ENCODE data around the gene KRT222. TPM values are rescaled to one million over a fixed set of nuclear protein-coding genes. Genes with fewer than 3 reads are reported as not detected.

Gene KRT222
- total RNA-seq, 1 experiment from 2014 or later, result not detected

GRCh38 chr17:40663252-40663651 lies 1.7 kb downstream of the KRT222 start:
- intact Hi-C loops (cut with micrococcal nuclease; ENCODE audit: unreplicated experiment), result no loop called here
- Histone ChIP-seq H3K27ac (ENCODE audit: low read depth, low read length, poor library complexity, severe bottlenecking) (no peak overlapping the region), H3K36me3 (ENCODE audit: insufficient read depth, low read length, poor library complexity, severe bottlenecking) (no peaks in the 10 kb centered on the region), H3K4me3 (ENCODE audit: low read depth, low read length, poor library complexity, severe bottlenecking) (no peak overlapping the region), H3K4me1 (ENCODE audit: insufficient read depth, low read length, poor library complexity, severe bottlenecking) (no peaks in the 10 kb centered on the region), H3K9me3 (ENCODE audit: low read depth, low read length, poor library complexity, severe bottlenecking) (no peaks in the 10 kb centered on the region), H3K27me3 (replicated peaks; ENCODE audit: insufficient read depth, low read depth, low read length, poor library complexity) (no peaks in the 10 kb centered on the region)
- no peak for TF ChIP-seq CTCF (conservative IDR thresholded peaks at IDR 0.05; ENCODE audit: low read depth, low read length)
- TF ChIP-seq EZH2 (IDR thresholded peaks at IDR 0.05; ENCODE audit: borderline replicate concordance, low read depth, low read length, poor library complexity, severe bottlenecking), result no peak
- ChIA-PET CTCF (interaction anchor here (0.6 kb wide), 1 partner anchor 985 kb away, joined by 3 read pairs; no protein-coding TSS in a partner anchor), POLR2A (ENCODE audit: low non-redundant PET) (no interaction called here)
- no peak for DNase-seq (ENCODE audit: low spot score)
- no TSS peak for BruUV-seq (replicated peaks)

- H3K36me3 ChIP-seq (ENCODE audit: insufficient read depth, low read length, poor library complexity, severe bottlenecking), result no peaks in the 10 kb centered on the region
- H3K4me1 ChIP-seq (ENCODE audit: insufficient read depth, low read length, poor library complexity, severe bottlenecking), result no peaks in the 10 kb centered on the region
- H3K4me3 ChIP-seq (ENCODE audit: low read depth, low read length, poor library complexity, severe bottlenecking), result no peak overlapping the region
- no peak overlapping the region for H3K27ac ChIP-seq (ENCODE audit: low read depth, low read length, poor library complexity, severe bottlenecking)
- no peaks in the 10 kb centered on the region for H3K9me3 ChIP-seq (ENCODE audit: low read depth, low read length, poor library complexity, severe bottlenecking)
- intact Hi-C loops (cut with micrococcal nuclease; ENCODE audit: unreplicated experiment), result no loop called here
- ChIA-PET CTCF (no interaction called here), POLR2A (ENCODE audit: low non-redundant PET) (interaction anchor here (0.6 kb wide), 1 partner anchor 75 kb away, joined by 4 read pairs; no protein-coding TSS in a partner anchor)
- DNase-seq (ENCODE audit: low spot score), result no peak
- H3K27me3 ChIP-seq (replicated peaks; ENCODE audit: insufficient read depth, low read depth, low read length, poor library complexity), result no peaks in the 10 kb centered on the region
- TF ChIP-seq CTCF (conservative IDR thresholded peaks at IDR 0.05; ENCODE audit: low read depth, low read length), result no peak
- no peak for TF ChIP-seq EZH2 (IDR thresholded peaks at IDR 0.05; ENCODE audit: borderline replicate concordance, low read depth, low read length, poor library complexity, severe bottlenecking)
- no TSS peak for BruUV-seq (replicated peaks)
Observed at GRCh38 chr17:40659911-40660310, 5.1 kb downstream of the KRT222 start.

GRCh38 chr17:40658396-40658795 lies 6.6 kb downstream of the KRT222 start:
- Histone ChIP-seq H3K27me3 (replicated peaks; ENCODE audit: insufficient read depth, low read depth, low read length, poor library complexity) (no peaks in the 10 kb centered on the region), H3K27ac (ENCODE audit: low read depth, low read length, poor library complexity, severe bottlenecking) (no peak overlapping the region), H3K9me3 (ENCODE audit: low read depth, low read length, poor library complexity, severe bottlenecking) (no peaks in the 10 kb centered on the region), H3K4me3 (ENCODE audit: low read depth, low read length, poor library complexity, severe bottlenecking) (no peak overlapping the region), H3K36me3 (ENCODE audit: insufficient read depth, low read length, poor library complexity, severe bottlenecking) (no peaks in the 10 kb centered on the region), H3K4me1 (ENCODE audit: insufficient read depth, low read length, poor library complexity, severe bottlenecking) (no peaks in the 10 kb centered on the region)
- POLR2A ChIA-PET (ENCODE audit: low non-redundant PET), result no interaction called here
- TF ChIP-seq CTCF (conservative IDR thresholded peaks at IDR 0.05; ENCODE audit: low read depth, low read length) (no peak), EZH2 (IDR thresholded peaks at IDR 0.05; ENCODE audit: borderline replicate concordance, low read depth, low read length, poor library complexity, severe bottlenecking) (no peak)
- CTCF ChIA-PET, result no interaction called here
- BruUV-seq (replicated peaks), result no TSS peak
- DNase-seq (ENCODE audit: low spot score), result no peak
- intact Hi-C loops (cut with micrococcal nuclease; ENCODE audit: unreplicated experiment), result no loop called here
